Stomach (tissue), 4 donors: ENCODE data around the gene CARD14.

ENCODE experiments used
- CTCF ChIP-seq, 7 experiments: fragments of 450-650 bp in 4 of 7; fragments of 200-600 bp in 3 of 7; sonication (generic) in 3 of 7; IDR thresholded peaks; one replicate each; pipeline ENCODE4 v1.5.1; 2016 to 2019; ENCODE audit warnings: antibody characterized with exemption in 7 of 7, control low read depth in 2 of 7, mild to moderate bottlenecking in 1 of 7
- EP300 ChIP-seq: sonication (generic); formaldehyde crosslinking; IDR thresholded peaks from one replicate; pipeline ENCODE4 v1.6.1; 2017; ENCODE audit warnings: antibody characterized with exemption
- POLR2A ChIP-seq, 4 donors: fragments of 450-650 bp; IDR thresholded peaks; one replicate each; pipeline ENCODE4 v1.6.1; 2016; ENCODE audit warnings: antibody characterized with exemption in 4 of 4, control low read depth in 2 of 4, mild to moderate bottlenecking in 1 of 4, moderate library complexity in 1 of 4

- TF ChIP-seq EP300 (no peak), CTCF (IDR thresholded peaks at IDR 0.05) (no peak), POLR2A (IDR thresholded peaks at IDR 0.05) (no peak)
These were observed 50.4 kb downstream of the CARD14 start, which contains the start of the genes SGSH and SLC26A11 for GRCh38 chr17:80220054-80220735.
